Fibroblast of mammary gland (primary cell): ENCODE results near the gene RMP24.

Experiments used
- DNase-seq: peaks from one replicate; pipeline ENCODE4 v3.0.0-alpha.2; 2010; ENCODE audit warnings: low read depth
- H3K4me3 ChIP-seq: 2 replicates; pipeline ENCODE4 v1.5.1; 2011; ENCODE audit warnings: low read depth, mild to moderate bottlenecking, low read length, moderate library complexity; ENCODE audit not compliant: control insufficient read depth
- TF ChIP-seq, protein P1 (sequence below): conservative IDR thresholded peaks from 2 replicates; pipeline ENCODE4 v1.5.1; 2011; ENCODE audit warnings: low read depth, low read length, inconsistent platforms; ENCODE audit not compliant: control insufficient read depth, insufficient read depth

RMP24 gene

GRCh38 chr18:35991696-35992095, 19.2 kb downstream of the RMP24 start:
- TF ChIP-seq, protein P1, sequence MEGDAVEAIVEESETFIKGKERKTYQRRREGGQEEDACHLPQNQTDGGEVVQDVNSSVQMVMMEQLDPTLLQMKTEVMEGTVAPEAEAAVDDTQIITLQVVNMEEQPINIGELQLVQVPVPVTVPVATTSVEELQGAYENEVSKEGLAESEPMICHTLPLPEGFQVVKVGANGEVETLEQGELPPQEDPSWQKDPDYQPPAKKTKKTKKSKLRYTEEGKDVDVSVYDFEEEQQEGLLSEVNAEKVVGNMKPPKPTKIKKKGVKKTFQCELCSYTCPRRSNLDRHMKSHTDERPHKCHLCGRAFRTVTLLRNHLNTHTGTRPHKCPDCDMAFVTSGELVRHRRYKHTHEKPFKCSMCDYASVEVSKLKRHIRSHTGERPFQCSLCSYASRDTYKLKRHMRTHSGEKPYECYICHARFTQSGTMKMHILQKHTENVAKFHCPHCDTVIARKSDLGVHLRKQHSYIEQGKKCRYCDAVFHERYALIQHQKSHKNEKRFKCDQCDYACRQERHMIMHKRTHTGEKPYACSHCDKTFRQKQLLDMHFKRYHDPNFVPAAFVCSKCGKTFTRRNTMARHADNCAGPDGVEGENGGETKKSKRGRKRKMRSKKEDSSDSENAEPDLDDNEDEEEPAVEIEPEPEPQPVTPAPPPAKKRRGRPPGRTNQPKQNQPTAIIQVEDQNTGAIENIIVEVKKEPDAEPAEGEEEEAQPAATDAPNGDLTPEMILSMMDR = no peak
- no peak for DNase-seq
- H3K4me3 ChIP-seq = no peak overlapping the region

DNA sequence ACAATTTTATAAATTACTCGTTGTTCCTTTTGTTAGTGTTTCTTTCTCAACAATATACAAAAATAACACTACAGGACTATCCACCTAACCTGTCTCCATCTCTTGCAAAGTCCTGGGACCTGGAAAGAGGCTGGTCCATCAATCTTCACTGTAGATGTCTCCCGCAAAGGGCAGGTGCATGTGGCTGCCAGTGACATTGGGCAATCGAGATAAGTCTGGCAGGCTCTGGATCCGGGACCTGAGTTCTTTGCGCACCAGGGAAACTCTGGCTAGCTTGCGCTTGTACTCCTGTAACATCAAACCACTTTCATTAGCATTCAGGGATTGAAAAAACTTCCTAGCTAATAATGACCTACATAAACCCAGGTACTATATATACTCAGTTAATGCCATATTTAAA, 20.5 kb downstream of the RMP24 start:
- no peak overlapping the region for H3K4me3 ChIP-seq
- DNase-seq = no peak
- TF ChIP-seq, protein P1 = no peak

- no peak overlapping the region for H3K4me3 ChIP-seq
- TF ChIP-seq, protein P1 = peak; percentile 44
- DNase-seq = peak; percentile 25
These were observed 26.5 kb downstream of the RMP24 start for GRCh38 chr18:35998967-35999366.

DNA sequence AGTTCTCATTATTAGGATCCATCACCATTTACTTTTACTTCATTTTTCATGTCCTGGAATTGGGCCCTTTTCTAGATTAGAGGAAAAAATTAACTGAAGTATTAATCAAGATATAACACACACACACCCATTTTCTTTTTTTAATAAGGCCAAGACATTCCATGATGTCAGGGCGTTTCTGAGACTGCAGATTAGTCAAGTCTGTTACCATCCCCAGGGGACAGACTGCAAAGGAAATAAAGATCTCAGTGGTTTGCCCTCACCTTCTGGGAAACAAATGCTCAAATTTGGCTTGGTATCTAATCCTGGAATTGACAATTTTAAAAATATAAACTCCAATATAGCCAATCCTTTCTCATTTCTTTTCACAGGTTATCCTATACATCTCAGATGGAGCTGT, 27.4 kb downstream of the RMP24 start:
- TF ChIP-seq, protein P1 = no peak
- H3K4me3 ChIP-seq = no peak overlapping the region
- DNase-seq = peak; percentile 27

- TF ChIP-seq, protein P1 = no peak
- no peak overlapping the region for H3K4me3 ChIP-seq
- no peak for DNase-seq
These were observed 34.5 kb downstream of the RMP24 start for GRCh38 chr18:36006997-36007396.

GRCh38 chr18:36009214-36009613, 36.7 kb downstream of the RMP24 start:
- no peak overlapping the region for H3K4me3 ChIP-seq
- DNase-seq = no peak
- TF ChIP-seq, protein P1 = no peak

GRCh38 chr18:36012891-36013290, 40.4 kb downstream of the RMP24 start:
- TF ChIP-seq, protein P1 = no peak
- H3K4me3 ChIP-seq = no peak overlapping the region
- peak; percentile 27 for DNase-seq
